Caco-2 (cell line): ENCODE results near the gene MYO10. TPM values are rescaled to one million over a fixed set of nuclear protein-coding genes. Genes with fewer than 3 reads are reported as not detected.

Experiments
- BruUV-seq: library from RNA; stranded (reverse); fragments of 400-500 nt; replicated peaks from 2 replicates; lab custom pipeline; 2021; lab: Mats Ljungman, UMichigan
- CTCF ChIA-PET: fragments of 300-600 bp; sonication (Branson Sonifier 250); formaldehyde crosslinking; loops from one replicate; lab custom pipeline; 2022; ENCODE audit warnings: antibody characterized with exemption; lab: Charles Lee
- POLR2A ChIA-PET: fragments of 300-600 bp; sonication (Branson Sonifier 250); formaldehyde crosslinking; loops from one replicate; lab custom pipeline; 2022; ENCODE audit warnings: antibody characterized with exemption; lab: Charles Lee
- DNase-seq, 2 experiments: peaks; one replicate each; pipeline versions ENCODE4 v3.0.0 to v3.0.0-alpha.2; 2020 to 2022
- H3K27me3 ChIP-seq: replicated peaks from 2 replicates; pipeline ENCODE4 v1.6.0; 2011; ENCODE audit warnings: low read length; ENCODE audit not compliant: control insufficient read depth, insufficient read depth
- H3K36me3 ChIP-seq: 2 replicates; pipeline ENCODE4 v1.5.1; 2011; ENCODE audit warnings: low read length; ENCODE audit not compliant: control insufficient read depth, insufficient read depth
- H3K4me1 ChIP-seq: fragments of 250-450 bp; sonication (Bioruptor Pico); 2 replicates; pipeline ENCODE4 v1.5.1; 2020; ENCODE audit warnings: mild to moderate bottlenecking
- H3K4me3 ChIP-seq: 2 replicates; pipeline ENCODE4 v1.5.1; 2011; ENCODE audit warnings: low read depth, mild to moderate bottlenecking, control low read depth, low read length
- H3K9me3 ChIP-seq: fragments of 250-450 bp; sonication (Bioruptor Pico); 2 replicates; pipeline ENCODE4 v1.5.1; 2020; ENCODE audit warnings: mild to moderate bottlenecking, moderate library complexity
- H3K27ac Mint-ChIP-seq: one replicate; pipeline ENCODE4 v1.8.0; 2022; ENCODE audit warnings: mixed read lengths; ENCODE audit not compliant: unreplicated experiment
- H3K27me3 Mint-ChIP-seq: one replicate; pipeline ENCODE4 v1.8.0; 2022; ENCODE audit warnings: mixed read lengths; ENCODE audit not compliant: insufficient read depth, unreplicated experiment
- H3K36me3 Mint-ChIP-seq: one replicate; pipeline ENCODE4 v1.8.0; 2022; ENCODE audit warnings: mild to moderate bottlenecking, mixed read lengths; ENCODE audit not compliant: insufficient read depth, unreplicated experiment
- H3K4me1 Mint-ChIP-seq: one replicate; pipeline ENCODE4 v1.8.0; 2022; ENCODE audit warnings: low read depth, mixed read lengths; ENCODE audit not compliant: unreplicated experiment
- H3K4me3 Mint-ChIP-seq: one replicate; pipeline ENCODE4 v1.8.0; 2022; ENCODE audit warnings: mild to moderate bottlenecking, moderate library complexity, mixed read lengths; ENCODE audit not compliant: unreplicated experiment
- H3K9me3 Mint-ChIP-seq: one replicate; pipeline ENCODE4 v1.8.0; 2022; ENCODE audit warnings: mixed read lengths; ENCODE audit not compliant: unreplicated experiment
- intact Hi-C: fragments of 100-400 bp; cut with micrococcal nuclease; formaldehyde crosslinking; loops from one replicate; pipeline ENCODE4 v1.10.0; 2022; ENCODE audit not compliant: unreplicated experiment
- total RNA-seq: library from RNA; stranded (reverse); gene quantifications from 2 replicates; pipeline ENCODE4 v1.2.3, GENCODE V29; 2022
- TF ChIP-seq, protein P1 (sequence below), 2 experiments: fragments of 200-600 bp in 1 of 2; IDR thresholded peaks; 1 replicate in 1 of 2; 2 replicates in 1 of 2; pipeline versions ENCODE4 v1.5.1 to v1.8.0; 2011 to 2022; ENCODE audit warnings: antibody characterized with exemption in 1 of 2, control low read depth in 1 of 2, inconsistent platforms in 1 of 2, low read depth in 1 of 2, low read length in 1 of 2, mild to moderate bottlenecking in 1 of 2, moderate library complexity in 1 of 2; ENCODE audit not compliant: insufficient read depth in 1 of 2, severe bottlenecking in 1 of 2, unreplicated experiment in 1 of 2

MYO10 gene
- total RNA-seq, 1 experiment from 2014 or later: 67.6 TPM

DNA sequence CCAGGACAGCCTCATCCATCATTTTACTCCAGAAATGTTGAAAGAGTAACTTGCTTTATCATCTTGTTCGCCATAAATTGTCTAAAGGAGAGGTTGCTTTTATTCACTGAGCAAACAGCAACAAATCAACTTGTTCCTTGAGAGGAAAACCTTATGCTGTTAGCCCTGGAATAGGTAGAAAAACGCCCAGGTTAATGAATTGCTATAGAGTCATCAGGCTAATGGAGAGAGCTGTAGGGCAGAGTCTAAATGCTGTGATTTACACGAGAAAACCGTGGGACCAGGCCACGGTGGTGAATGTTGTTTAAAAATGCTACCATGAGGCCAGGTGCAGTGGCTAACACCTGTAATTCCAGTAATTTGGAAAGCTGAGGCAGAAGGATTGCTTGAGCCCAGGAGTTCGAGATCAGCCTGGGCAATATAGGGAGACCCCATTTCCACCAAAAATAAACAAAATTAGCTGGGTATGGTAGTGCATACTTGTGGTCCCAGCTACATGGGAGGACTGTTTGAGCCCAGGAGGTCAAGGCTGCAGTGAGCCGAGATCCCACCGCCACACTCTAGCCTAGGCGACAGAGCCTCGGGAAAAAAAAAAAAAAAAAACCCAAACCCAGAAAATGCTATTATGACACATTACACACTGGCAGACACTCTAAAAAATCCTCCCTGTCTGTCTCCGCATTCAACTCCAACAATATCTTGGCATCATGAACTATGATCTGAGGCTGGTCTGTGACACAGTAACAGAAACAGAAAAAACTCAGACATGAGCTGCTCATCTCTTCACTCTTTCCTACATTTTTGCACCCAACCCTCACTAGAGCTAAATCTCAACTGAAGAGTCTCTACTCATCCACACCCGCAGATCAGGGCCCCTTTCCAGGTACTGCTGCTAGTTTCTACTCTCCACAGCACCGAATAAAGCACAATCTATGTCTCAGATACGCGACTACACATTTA is 200.7 kb downstream of the MYO10 start:
- Mint-ChIP-seq H3K9me3 (no peaks in the 10 kb centered on the region), H3K36me3 (peaks cover 87% of the 10 kb centered on the region), H3K4me1 (peaks cover 37% of the 10 kb centered on the region), H3K27me3 (no peaks in the 10 kb centered on the region), H3K4me3 (peak overlapping the region; percentile 12), H3K27ac (peak overlapping the region; percentile 91)
- TSS peak; percentile 30 for BruUV-seq
- no peaks in the 10 kb centered on the region; the same call in 1 of the 2 replicates for H3K36me3 ChIP-seq
- H3K4me1 ChIP-seq: peaks cover 20% of the 10 kb centered on the region
- no peak overlapping the region for H3K4me3 ChIP-seq
- H3K9me3 ChIP-seq: no peaks in the 10 kb centered on the region
- no peak for DNase-seq
- H3K27me3 ChIP-seq: no peaks in the 10 kb centered on the region
- TF ChIP-seq, protein P1, sequence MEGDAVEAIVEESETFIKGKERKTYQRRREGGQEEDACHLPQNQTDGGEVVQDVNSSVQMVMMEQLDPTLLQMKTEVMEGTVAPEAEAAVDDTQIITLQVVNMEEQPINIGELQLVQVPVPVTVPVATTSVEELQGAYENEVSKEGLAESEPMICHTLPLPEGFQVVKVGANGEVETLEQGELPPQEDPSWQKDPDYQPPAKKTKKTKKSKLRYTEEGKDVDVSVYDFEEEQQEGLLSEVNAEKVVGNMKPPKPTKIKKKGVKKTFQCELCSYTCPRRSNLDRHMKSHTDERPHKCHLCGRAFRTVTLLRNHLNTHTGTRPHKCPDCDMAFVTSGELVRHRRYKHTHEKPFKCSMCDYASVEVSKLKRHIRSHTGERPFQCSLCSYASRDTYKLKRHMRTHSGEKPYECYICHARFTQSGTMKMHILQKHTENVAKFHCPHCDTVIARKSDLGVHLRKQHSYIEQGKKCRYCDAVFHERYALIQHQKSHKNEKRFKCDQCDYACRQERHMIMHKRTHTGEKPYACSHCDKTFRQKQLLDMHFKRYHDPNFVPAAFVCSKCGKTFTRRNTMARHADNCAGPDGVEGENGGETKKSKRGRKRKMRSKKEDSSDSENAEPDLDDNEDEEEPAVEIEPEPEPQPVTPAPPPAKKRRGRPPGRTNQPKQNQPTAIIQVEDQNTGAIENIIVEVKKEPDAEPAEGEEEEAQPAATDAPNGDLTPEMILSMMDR (IDR thresholded peaks at IDR 0.05; ENCODE audit: insufficient read depth in 1 of 2, low read depth in 1 of 2, low read length in 1 of 2, severe bottlenecking in 1 of 2, unreplicated experiment in 1 of 2): no peak
- ChIA-PET POLR2A (interaction anchor here (0.6 kb wide), 1 partner anchor 81 kb away, joined by 7 read pairs; no protein-coding TSS in a partner anchor), CTCF (no interaction called here)
- intact Hi-C loops: loop anchor here (1.0 to 5.0 kb wide), 3 partner anchors 14 to 148 kb away; no protein-coding TSS in a partner anchor

DNA sequence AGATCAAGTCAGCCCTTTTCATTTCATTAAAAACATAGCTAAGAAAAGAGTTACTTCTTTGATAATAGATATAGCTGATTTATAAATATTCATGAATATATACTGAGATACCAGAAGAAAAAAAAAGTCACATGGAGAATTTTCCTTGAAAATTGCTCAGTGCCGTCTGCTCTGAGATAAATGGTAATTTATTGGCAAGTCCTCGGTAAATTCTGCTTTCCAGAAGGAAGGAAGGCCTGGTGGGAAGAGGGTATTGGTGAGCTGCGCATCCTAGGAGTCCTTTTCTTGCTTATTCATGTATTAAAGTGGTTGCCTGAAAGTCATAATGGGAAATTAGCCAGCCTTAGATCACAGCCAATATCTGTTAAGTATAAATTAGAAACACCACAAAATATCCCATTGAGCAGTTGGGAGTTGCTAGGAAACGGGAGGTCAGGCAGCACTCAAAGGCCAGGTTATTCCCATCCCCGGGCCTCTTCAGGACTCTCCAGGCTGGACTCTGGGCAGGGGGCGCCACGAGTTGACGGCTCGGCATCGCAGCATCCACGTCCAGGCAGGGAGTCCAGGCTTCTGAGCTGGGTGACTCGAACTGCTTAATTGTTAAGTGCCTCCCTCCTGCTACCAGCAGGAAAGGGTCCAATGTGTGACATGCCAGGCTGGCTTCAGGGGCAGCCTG is 202.6 kb downstream of the MYO10 start:
- H3K4me3 ChIP-seq: no peak overlapping the region
- intact Hi-C loops: no loop called here
- BruUV-seq: no TSS peak
- TF ChIP-seq, protein P1 (IDR thresholded peaks at IDR 0.05; ENCODE audit: insufficient read depth in 1 of 2, low read depth in 1 of 2, low read length in 1 of 2, severe bottlenecking in 1 of 2, unreplicated experiment in 1 of 2): no peak
- H3K36me3 ChIP-seq: no peaks in the 10 kb centered on the region; the same call in 1 of the 2 replicates
- no peaks in the 10 kb centered on the region for H3K9me3 ChIP-seq
- no peaks in the 10 kb centered on the region for H3K27me3 ChIP-seq
- ChIA-PET POLR2A (no interaction called here), CTCF (no interaction called here)
- H3K4me1 Mint-ChIP-seq: peaks cover 42% of the 10 kb centered on the region
- no peak overlapping the region for H3K27ac Mint-ChIP-seq
- DNase-seq: no peak
- H3K9me3 Mint-ChIP-seq: no peaks in the 10 kb centered on the region
- peaks cover 82% of the 10 kb centered on the region for H3K36me3 Mint-ChIP-seq
- H3K27me3 Mint-ChIP-seq: no peaks in the 10 kb centered on the region
- H3K4me3 Mint-ChIP-seq: no peak overlapping the region
- H3K4me1 ChIP-seq: peaks cover 20% of the 10 kb centered on the region

DNA sequence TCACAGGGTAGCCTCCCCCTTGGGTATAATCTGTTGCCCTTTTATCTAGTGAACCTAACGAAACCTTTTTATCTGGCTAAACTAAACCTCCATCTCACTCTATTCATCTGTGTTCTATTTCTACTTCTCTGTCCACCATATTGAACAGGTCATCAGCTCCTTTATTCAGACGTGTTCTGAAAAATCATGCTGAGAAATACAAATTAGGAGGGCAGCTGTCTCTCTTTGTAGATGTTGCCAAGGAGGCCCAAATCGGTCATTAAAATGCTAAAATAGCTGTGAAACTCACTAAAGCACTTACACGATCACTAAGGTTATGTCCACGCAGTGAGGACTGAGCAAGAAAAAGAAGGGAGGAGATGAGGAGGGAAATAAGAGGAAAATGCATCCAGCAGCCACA is 203.7 kb downstream of the MYO10 start:
- DNase-seq: no peak
- intact Hi-C loops: no loop called here
- BruUV-seq: no TSS peak
- ChIA-PET CTCF (no interaction called here), POLR2A (no interaction called here)
- Histone ChIP-seq H3K27me3 (no peaks in the 10 kb centered on the region), H3K9me3 (no peaks in the 10 kb centered on the region), H3K36me3 (no peaks in the 10 kb centered on the region; the same call in 1 of the 2 replicates), H3K4me3 (no peak overlapping the region), H3K4me1 (peaks cover 20% of the 10 kb centered on the region)
- TF ChIP-seq, protein P1 (IDR thresholded peaks at IDR 0.05; ENCODE audit: insufficient read depth in 1 of 2, low read depth in 1 of 2, low read length in 1 of 2, severe bottlenecking in 1 of 2, unreplicated experiment in 1 of 2): no peak
- Mint-ChIP-seq H3K4me1 (peaks cover 31% of the 10 kb centered on the region), H3K36me3 (peaks cover 82% of the 10 kb centered on the region), H3K27ac (no peak overlapping the region), H3K27me3 (no peaks in the 10 kb centered on the region), H3K4me3 (no peak overlapping the region), H3K9me3 (no peaks in the 10 kb centered on the region)
